ENCODE data around the gene SMTNL1.

The SMTNL1 gene

DNA sequence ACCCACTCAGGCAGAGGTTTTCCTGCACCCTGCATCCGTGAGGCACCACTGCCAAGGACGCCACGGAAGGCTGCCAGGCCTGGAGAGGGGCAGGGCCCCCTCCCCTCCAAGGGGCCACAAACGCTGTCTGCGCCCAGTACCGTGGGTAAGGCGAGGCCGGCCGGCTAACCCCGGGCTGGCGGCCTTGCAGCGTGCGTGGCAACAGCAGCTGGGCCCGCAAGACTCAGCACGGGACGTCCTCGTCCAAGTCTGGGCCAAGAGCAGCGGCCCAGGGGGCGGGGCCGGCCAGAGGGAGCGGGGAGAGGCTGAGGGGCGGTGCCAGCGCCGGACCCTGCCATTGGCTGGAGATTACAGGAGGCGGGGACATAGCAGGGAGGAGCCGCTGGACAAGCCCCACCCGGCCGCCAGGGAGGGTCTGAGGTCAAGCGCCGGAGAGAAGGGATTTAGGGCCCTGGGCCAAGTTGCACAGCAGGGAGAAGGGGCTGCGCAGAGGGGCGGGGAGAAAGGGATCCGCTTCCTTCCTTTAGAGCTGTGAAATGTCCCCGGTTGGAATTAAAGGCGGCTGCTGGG lies 37.9 kb upstream of the SMTNL1 start:
- H3K4me3 ChIP-seq (ENCODE audit: low read depth in 1 of 5, low read length in 5 of 5): peak overlapping the region; percentile 49 to 64 (median 55)
- H3K27ac ChIP-seq (ENCODE audit: low read depth, low read length): peak overlapping the region; percentile 22
- peak overlapping the region in 4 of 5 donors; percentile 24 to 65 (median 43) for H3K9ac ChIP-seq (ENCODE audit: low read length in 5 of 5)
- H3K27me3 ChIP-seq (ENCODE audit: control insufficient read depth in 5 of 5, insufficient read depth in 4 of 5, low read length in 5 of 5): no peaks in the 10 kb centered on the region
- H3K9me3 ChIP-seq (ENCODE audit: control insufficient read depth in 5 of 5, low read length in 5 of 5): no peaks in the 10 kb centered on the region
- H3K4me1 ChIP-seq (ENCODE audit: control insufficient read depth in 5 of 5, insufficient read depth in 5 of 5, low read length in 5 of 5): peaks cover 3 to 30% (median 19%) of the 10 kb centered on the region in 5 donors
- H3K36me3 ChIP-seq (ENCODE audit: control insufficient read depth in 5 of 5, insufficient read depth in 5 of 5, low read length in 5 of 5): peaks cover 0 to 22% (median 8%) of the 10 kb centered on the region in 5 donors

GRCh38 chr11:57499983-57500461 lies 37.4 kb upstream of the SMTNL1 start:
- Histone ChIP-seq H3K36me3 (ENCODE audit: control insufficient read depth in 5 of 5, insufficient read depth in 5 of 5, low read length in 5 of 5) (peaks cover 0 to 24% (median 10%) of the 10 kb centered on the region in 5 donors), H3K9ac (ENCODE audit: low read length in 5 of 5) (peak overlapping the region in 4 of 5 donors; percentile 24 to 60 (median 43)), H3K4me3 (ENCODE audit: low read depth in 1 of 5, low read length in 5 of 5) (peak overlapping the region; percentile 41 to 64 (median 50)), H3K27ac (ENCODE audit: low read depth, low read length) (peak overlapping the region; percentile 22), H3K27me3 (ENCODE audit: control insufficient read depth in 5 of 5, insufficient read depth in 4 of 5, low read length in 5 of 5) (no peaks in the 10 kb centered on the region), H3K9me3 (ENCODE audit: control insufficient read depth in 5 of 5, low read length in 5 of 5) (no peaks in the 10 kb centered on the region), H3K4me1 (ENCODE audit: control insufficient read depth in 5 of 5, insufficient read depth in 5 of 5, low read length in 5 of 5) (peaks cover 3 to 30% (median 19%) of the 10 kb centered on the region in 5 donors)

GRCh38 chr11:57500515-57500914 lies 36.9 kb upstream of the SMTNL1 start:
- peaks cover 0 to 25% (median 8%) of the 10 kb centered on the region in 5 donors for H3K36me3 ChIP-seq (ENCODE audit: control insufficient read depth in 5 of 5, insufficient read depth in 5 of 5, low read length in 5 of 5)
- H3K27me3 ChIP-seq (ENCODE audit: control insufficient read depth in 5 of 5, insufficient read depth in 4 of 5, low read length in 5 of 5): no peaks in the 10 kb centered on the region
- H3K4me1 ChIP-seq (ENCODE audit: control insufficient read depth in 5 of 5, insufficient read depth in 5 of 5, low read length in 5 of 5): peaks cover 3 to 30% (median 19%) of the 10 kb centered on the region in 5 donors
- H3K9me3 ChIP-seq (ENCODE audit: control insufficient read depth in 5 of 5, low read length in 5 of 5): no peaks in the 10 kb centered on the region
- H3K27ac ChIP-seq (ENCODE audit: low read depth, low read length): no peak overlapping the region
- no peak overlapping the region for H3K4me3 ChIP-seq (ENCODE audit: low read depth in 1 of 5, low read length in 5 of 5)
- no peak overlapping the region for H3K9ac ChIP-seq (ENCODE audit: low read length in 5 of 5)

DNA sequence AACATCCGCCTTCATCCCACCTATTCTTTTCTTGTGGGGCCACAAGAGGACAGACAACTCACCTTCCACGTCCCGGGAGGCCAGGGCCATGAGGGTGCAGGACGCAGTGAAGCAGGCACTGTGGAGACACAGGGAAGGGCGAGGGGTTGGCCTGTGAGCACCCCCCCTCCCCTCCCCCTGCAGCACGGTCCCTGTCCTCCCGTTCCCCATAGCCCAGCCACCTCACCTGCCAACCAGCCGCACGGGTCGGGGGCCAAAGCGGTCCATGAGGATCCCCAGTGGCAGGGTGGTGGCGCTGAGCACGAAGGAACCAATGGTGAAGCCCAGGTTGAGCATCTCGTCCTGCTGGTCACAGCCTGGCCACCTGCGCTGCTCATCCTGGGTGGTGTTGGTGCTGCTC lies 36.5 kb upstream of the SMTNL1 start:
- Histone ChIP-seq H3K4me3 (ENCODE audit: low read depth in 1 of 5, low read length in 5 of 5) (no peak overlapping the region), H3K27ac (ENCODE audit: low read depth, low read length) (no peak overlapping the region), H3K36me3 (ENCODE audit: control insufficient read depth in 5 of 5, insufficient read depth in 5 of 5, low read length in 5 of 5) (peaks cover 0 to 23% (median 4%) of the 10 kb centered on the region in 5 donors), H3K9me3 (ENCODE audit: control insufficient read depth in 5 of 5, low read length in 5 of 5) (no peaks in the 10 kb centered on the region), H3K4me1 (ENCODE audit: control insufficient read depth in 5 of 5, insufficient read depth in 5 of 5, low read length in 5 of 5) (peaks cover 3 to 30% (median 19%) of the 10 kb centered on the region in 5 donors), H3K9ac (ENCODE audit: low read length in 5 of 5) (no peak overlapping the region), H3K27me3 (ENCODE audit: control insufficient read depth in 5 of 5, insufficient read depth in 4 of 5, low read length in 5 of 5) (no peaks in the 10 kb centered on the region)

GRCh38 chr11:57501953-57502352 lies 35.4 kb upstream of the SMTNL1 start:
- Histone ChIP-seq H3K36me3 (ENCODE audit: control insufficient read depth in 5 of 5, insufficient read depth in 5 of 5, low read length in 5 of 5) (peaks cover 0 to 19% (median 3%) of the 10 kb centered on the region in 5 donors), H3K27ac (ENCODE audit: low read depth, low read length) (no peak overlapping the region), H3K9me3 (ENCODE audit: control insufficient read depth in 5 of 5, low read length in 5 of 5) (no peaks in the 10 kb centered on the region), H3K27me3 (ENCODE audit: control insufficient read depth in 5 of 5, insufficient read depth in 4 of 5, low read length in 5 of 5) (no peaks in the 10 kb centered on the region), H3K4me1 (ENCODE audit: control insufficient read depth in 5 of 5, insufficient read depth in 5 of 5, low read length in 5 of 5) (peaks cover 3 to 30% (median 19%) of the 10 kb centered on the region in 5 donors), H3K4me3 (ENCODE audit: low read depth in 1 of 5, low read length in 5 of 5) (no peak overlapping the region), H3K9ac (ENCODE audit: low read length in 5 of 5) (no peak overlapping the region)

DNA sequence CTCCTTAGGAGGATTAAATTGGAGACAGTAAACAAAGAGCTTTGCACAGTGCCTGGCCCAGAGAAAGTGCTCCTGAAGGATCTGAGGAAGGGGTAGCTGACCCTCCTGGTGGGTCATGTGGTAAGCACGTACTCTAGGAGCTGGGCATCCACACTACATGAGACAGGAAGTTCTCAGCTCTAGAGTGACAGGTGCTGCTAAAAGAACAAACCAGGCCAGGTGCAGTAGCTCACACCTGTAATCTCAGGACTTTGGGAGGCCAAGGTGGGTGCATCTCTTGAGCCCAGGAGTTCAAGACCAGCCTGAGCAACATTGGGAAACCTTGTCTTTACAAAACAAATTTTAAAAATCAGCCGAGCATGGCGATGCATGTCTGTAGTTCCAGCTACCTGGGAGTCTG lies 35.0 kb upstream of the SMTNL1 start:
- H3K4me1 ChIP-seq (ENCODE audit: control insufficient read depth in 5 of 5, insufficient read depth in 5 of 5, low read length in 5 of 5): peaks cover 3 to 30% (median 19%) of the 10 kb centered on the region in 5 donors
- H3K27ac ChIP-seq (ENCODE audit: low read depth, low read length): no peak overlapping the region
- H3K36me3 ChIP-seq (ENCODE audit: control insufficient read depth in 5 of 5, insufficient read depth in 5 of 5, low read length in 5 of 5): peaks cover 0 to 15% (median 3%) of the 10 kb centered on the region in 5 donors
- no peak overlapping the region for H3K4me3 ChIP-seq (ENCODE audit: low read depth in 1 of 5, low read length in 5 of 5)
- H3K27me3 ChIP-seq (ENCODE audit: control insufficient read depth in 5 of 5, insufficient read depth in 4 of 5, low read length in 5 of 5): no peaks in the 10 kb centered on the region
- no peaks in the 10 kb centered on the region for H3K9me3 ChIP-seq (ENCODE audit: control insufficient read depth in 5 of 5, low read length in 5 of 5)
- no peak overlapping the region for H3K9ac ChIP-seq (ENCODE audit: low read length in 5 of 5)

DNA sequence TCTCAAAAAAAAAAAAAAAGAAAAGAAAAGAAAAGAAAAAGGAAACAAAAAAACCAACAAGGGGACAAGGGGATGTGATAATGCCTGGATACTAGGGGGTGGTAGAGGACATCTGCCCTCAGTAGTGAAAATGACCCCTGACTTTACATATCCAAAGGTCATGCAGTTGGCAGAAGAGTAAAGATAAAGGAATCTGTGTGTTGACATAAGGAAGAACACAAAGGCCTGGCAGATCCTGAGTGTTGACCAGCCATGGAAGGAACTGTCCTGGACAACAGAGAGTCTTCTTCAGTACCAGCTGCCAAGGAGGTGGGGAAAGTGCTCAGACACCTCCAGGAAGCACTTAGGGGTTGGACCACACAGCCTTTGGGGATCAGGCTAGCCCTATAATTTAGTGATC lies 34.5 kb upstream of the SMTNL1 start:
- Histone ChIP-seq H3K4me1 (ENCODE audit: control insufficient read depth in 5 of 5, insufficient read depth in 5 of 5, low read length in 5 of 5) (peaks cover 3 to 30% (median 19%) of the 10 kb centered on the region in 5 donors), H3K27me3 (ENCODE audit: control insufficient read depth in 5 of 5, insufficient read depth in 4 of 5, low read length in 5 of 5) (no peaks in the 10 kb centered on the region), H3K9me3 (ENCODE audit: control insufficient read depth in 5 of 5, low read length in 5 of 5) (no peaks in the 10 kb centered on the region), H3K36me3 (ENCODE audit: control insufficient read depth in 5 of 5, insufficient read depth in 5 of 5, low read length in 5 of 5) (peaks cover 0 to 11% (median 3%) of the 10 kb centered on the region in 5 donors), H3K4me3 (ENCODE audit: low read depth in 1 of 5, low read length in 5 of 5) (no peak overlapping the region), H3K27ac (ENCODE audit: low read depth, low read length) (no peak overlapping the region), H3K9ac (ENCODE audit: low read length in 5 of 5) (no peak overlapping the region)

- Histone ChIP-seq H3K4me1 (ENCODE audit: control insufficient read depth in 5 of 5, insufficient read depth in 5 of 5, low read length in 5 of 5) (peaks cover 3 to 17% (median 9%) of the 10 kb centered on the region in 5 donors), H3K4me3 (ENCODE audit: low read depth in 1 of 5, low read length in 5 of 5) (no peak overlapping the region), H3K9me3 (ENCODE audit: control insufficient read depth in 5 of 5, low read length in 5 of 5) (no peaks in the 10 kb centered on the region), H3K9ac (ENCODE audit: low read length in 5 of 5) (no peak overlapping the region), H3K36me3 (ENCODE audit: control insufficient read depth in 5 of 5, insufficient read depth in 5 of 5, low read length in 5 of 5) (peaks cover 0 to 11% (median 3%) of the 10 kb centered on the region in 5 donors), H3K27ac (ENCODE audit: low read depth, low read length) (no peak overlapping the region), H3K27me3 (ENCODE audit: control insufficient read depth in 5 of 5, insufficient read depth in 4 of 5, low read length in 5 of 5) (no peaks in the 10 kb centered on the region)
Observed at GRCh38 chr11:57504511-57504910, 32.9 kb upstream of the SMTNL1 start.

- no peak overlapping the region for H3K4me3 ChIP-seq (ENCODE audit: low read depth in 1 of 5, low read length in 5 of 5)
- no peaks in the 10 kb centered on the region for H3K9me3 ChIP-seq (ENCODE audit: control insufficient read depth in 5 of 5, low read length in 5 of 5)
- H3K4me1 ChIP-seq (ENCODE audit: control insufficient read depth in 5 of 5, insufficient read depth in 5 of 5, low read length in 5 of 5): peaks cover 0 to 9% (median 0%) of the 10 kb centered on the region in 5 donors
- H3K27me3 ChIP-seq (ENCODE audit: control insufficient read depth in 5 of 5, insufficient read depth in 4 of 5, low read length in 5 of 5): no peaks in the 10 kb centered on the region
- no peak overlapping the region for H3K27ac ChIP-seq (ENCODE audit: low read depth, low read length)
- no peak overlapping the region for H3K9ac ChIP-seq (ENCODE audit: low read length in 5 of 5)
- H3K36me3 ChIP-seq (ENCODE audit: control insufficient read depth in 5 of 5, insufficient read depth in 5 of 5, low read length in 5 of 5): peaks cover 0 to 3% (median 0%) of the 10 kb centered on the region in 5 donors
Observed at GRCh38 chr11:57506522-57506921, 30.9 kb upstream of the SMTNL1 start.

- H3K36me3 ChIP-seq (ENCODE audit: control insufficient read depth in 5 of 5, insufficient read depth in 5 of 5, low read length in 5 of 5): peaks cover 0 to 3% (median 3%) of the 10 kb centered on the region in 5 donors
- no peak overlapping the region for H3K9ac ChIP-seq (ENCODE audit: low read length in 5 of 5)
- H3K4me1 ChIP-seq (ENCODE audit: control insufficient read depth in 5 of 5, insufficient read depth in 5 of 5, low read length in 5 of 5): peaks cover 0 to 1% (median under 1%) of the 10 kb centered on the region in 5 donors
- no peak overlapping the region for H3K27ac ChIP-seq (ENCODE audit: low read depth, low read length)
- no peak overlapping the region for H3K4me3 ChIP-seq (ENCODE audit: low read depth in 1 of 5, low read length in 5 of 5)
- no peaks in the 10 kb centered on the region for H3K9me3 ChIP-seq (ENCODE audit: control insufficient read depth in 5 of 5, low read length in 5 of 5)
- H3K27me3 ChIP-seq (ENCODE audit: control insufficient read depth in 5 of 5, insufficient read depth in 4 of 5, low read length in 5 of 5): no peaks in the 10 kb centered on the region
Observed at GRCh38 chr11:57508341-57509170, 28.8 kb upstream of the SMTNL1 start.
